ENCODE measurements around the gene MAD1L1. TPM values are rescaled to one million over a fixed set of nuclear protein-coding genes. Genes with fewer than 3 reads are reported as not detected.

MAD1L1 gene
- total and polyA plus RNA-seq, 2 of the 13 experiments (the other 11 are each of a cell fraction or from before 2014, with no cell fraction given) = 17.4 to 64.7 TPM

DNA sequence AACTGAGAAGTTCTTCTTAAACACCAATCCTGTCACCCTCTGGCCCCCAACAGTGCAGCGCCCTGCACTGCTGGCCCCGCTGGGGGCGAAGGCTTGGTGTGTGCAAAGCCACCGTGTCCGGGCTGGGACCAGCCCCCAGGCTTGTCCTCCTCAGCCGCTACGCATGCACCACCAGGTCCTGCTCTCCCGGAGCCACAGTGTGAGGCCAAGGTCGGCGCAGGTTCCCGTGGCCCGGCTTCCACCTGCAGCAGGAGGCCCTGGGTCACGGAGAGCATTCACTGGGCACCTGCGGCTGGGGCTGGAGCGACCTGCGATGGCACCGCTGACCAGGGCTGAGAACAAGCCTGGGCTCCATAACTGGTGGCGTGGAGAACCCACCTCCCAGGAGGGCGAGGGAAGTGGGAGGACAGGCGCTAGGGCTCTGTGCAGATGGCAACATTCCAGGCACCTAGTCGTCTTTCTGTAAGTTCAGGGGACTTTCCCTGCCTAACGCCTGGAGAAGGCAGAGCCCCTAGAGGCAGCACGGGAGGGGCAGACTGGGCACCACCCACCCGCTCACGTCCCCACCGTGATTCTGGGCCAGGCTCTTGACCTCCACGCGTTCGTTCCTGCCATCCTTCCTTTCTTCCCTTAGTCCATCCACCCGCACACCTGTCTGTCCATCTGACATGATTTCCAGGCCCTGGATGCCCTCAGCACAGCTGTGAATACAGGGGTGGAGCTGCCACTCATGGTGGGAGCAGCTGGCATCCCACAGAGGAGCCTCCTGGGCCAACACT, 291.1 kb downstream of the MAD1L1 start:
- Histone ChIP-seq H3K36me3 (replicated peaks in 1 of 2; ENCODE audit: control insufficient read depth in 1 of 2, insufficient read depth in 2 of 2, low read length in 2 of 2) (no peaks in the 10 kb centered on the region; a peak in 1 of 5 replicates), H3K4me1 (ENCODE audit: insufficient read depth, low read length) (no peaks in the 10 kb centered on the region), H3K79me2 (ENCODE audit: insufficient read depth, low read length) (no peaks in the 10 kb centered on the region), H3K27me3 (ENCODE audit: control insufficient read depth in 1 of 2, insufficient read depth in 2 of 2, low read length in 2 of 2) (no peaks in the 10 kb centered on the region), H3K9ac (ENCODE audit: insufficient read depth, low read depth, low read length) (no peak overlapping the region), H3K27ac (ENCODE audit: extremely low read length, insufficient read depth, low read length) (no peak overlapping the region), H3K4me3 (replicated peaks in 1 of 3; ENCODE audit: insufficient read depth in 1 of 3, low read depth in 2 of 3, low read length in 3 of 3) (no peak overlapping the region), H2AFZ (ENCODE audit: low read length) (no peak overlapping the region), H4K20me1 (ENCODE audit: insufficient read depth, low read length) (no peaks in the 10 kb centered on the region), H3K9me3 (ENCODE audit: low read length) (no peaks in the 10 kb centered on the region), H3K4me2 (ENCODE audit: low read depth, low read length) (no peak overlapping the region)
- FAIRE-seq (no peak), DNase-seq (ENCODE audit: low spot score) (no peak), ATAC-seq (no peak)
- BruUV-seq (replicated peaks) = no TSS peak
- intact Hi-C loops (cut with micrococcal nuclease; ENCODE audit: unreplicated experiment) = no loop called here
- ChIA-PET CTCF (ENCODE audit: low intra/inter-chr PET ratio, low total read pairs) (no interaction called here), POLR2A (no interaction called here)
- in situ Hi-C loops (cut with HindIII; ENCODE audit: extremely low pct_ligation_motif_present, low pct_unique_long_range_greater_than_20kb) = no loop called here
- WGBS (ENCODE audit: low lambda C conversion rate) = 97% methylated on average over 20 of the region's 30 CpGs
- TF ChIP-seq WIZ (CRISPR knock-in tag; IDR thresholded peaks at IDR 0.05) (no peak), ZNF382 (CRISPR knock-in tag; IDR thresholded peaks at IDR 0.05; ENCODE audit: borderline replicate concordance) (no peak), THAP11 (CRISPR knock-in tag; IDR thresholded peaks at IDR 0.05) (no peak)

- Histone ChIP-seq H3K79me2 (ENCODE audit: insufficient read depth, low read length) (no peaks in the 10 kb centered on the region), H4K20me1 (ENCODE audit: insufficient read depth, low read length) (no peaks in the 10 kb centered on the region), H3K4me1 (ENCODE audit: insufficient read depth, low read length) (no peaks in the 10 kb centered on the region), H3K27ac (ENCODE audit: extremely low read length, insufficient read depth, low read length) (no peak overlapping the region), H3K36me3 (replicated peaks in 1 of 2; ENCODE audit: control insufficient read depth in 1 of 2, insufficient read depth in 2 of 2, low read length in 2 of 2) (peaks cover 0 to 1% of the 10 kb centered on the region in 2 experiments; a peak in 3 of 5 replicates), H3K9me3 (ENCODE audit: low read length) (no peaks in the 10 kb centered on the region), H3K27me3 (ENCODE audit: control insufficient read depth in 1 of 2, insufficient read depth in 2 of 2, low read length in 2 of 2) (no peaks in the 10 kb centered on the region), H3K9ac (ENCODE audit: insufficient read depth, low read depth, low read length) (no peak overlapping the region), H3K4me2 (ENCODE audit: low read depth, low read length) (no peak overlapping the region), H3K4me3 (replicated peaks in 1 of 3; ENCODE audit: insufficient read depth in 1 of 3, low read depth in 2 of 3, low read length in 3 of 3) (no peak overlapping the region), H2AFZ (ENCODE audit: low read length) (no peak overlapping the region)
- no peak for DNase-seq (ENCODE audit: low spot score)
- ChIA-PET CTCF (ENCODE audit: low intra/inter-chr PET ratio, low total read pairs) (no interaction called here), POLR2A (no interaction called here)
- intact Hi-C loops (cut with micrococcal nuclease; ENCODE audit: unreplicated experiment) (no loop called here), in situ Hi-C loops (cut with HindIII; ENCODE audit: extremely low pct_ligation_motif_present, low pct_unique_long_range_greater_than_20kb) (no loop called here)
- no peak for FAIRE-seq
- no peak for ATAC-seq
- 90% methylated on average over 6 of the region's 16 CpGs for WGBS (ENCODE audit: low lambda C conversion rate)
- no TSS peak for BruUV-seq (replicated peaks)
- TF ChIP-seq CREB1 (IDR thresholded peaks at IDR 0.05) = no peak
- no peak for TF ChIP-seq CREB1 (CRISPR knock-in tag; IDR thresholded peaks at IDR 0.05)
- TF ChIP-seq MZF1 (CRISPR knock-in tag; IDR thresholded peaks at IDR 0.05; ENCODE audit: borderline replicate concordance) = no peak
- no peak for TF ChIP-seq MEIS2 (CRISPR knock-in tag; IDR thresholded peaks at IDR 0.05)
- no peak for TF ChIP-seq NBN (conservative IDR thresholded peaks at IDR 0.05)
- TF ChIP-seq EZH2 (conservative IDR thresholded peaks at IDR 0.05; ENCODE audit: low read depth, low read length) = no peak
- TF ChIP-seq MTF1 (CRISPR knock-in tag; IDR thresholded peaks at IDR 0.05) = no peak
- TF ChIP-seq ELF1 (CRISPR knock-in tag; IDR thresholded peaks at IDR 0.05) = no peak
- TF ChIP-seq, protein P1, sequence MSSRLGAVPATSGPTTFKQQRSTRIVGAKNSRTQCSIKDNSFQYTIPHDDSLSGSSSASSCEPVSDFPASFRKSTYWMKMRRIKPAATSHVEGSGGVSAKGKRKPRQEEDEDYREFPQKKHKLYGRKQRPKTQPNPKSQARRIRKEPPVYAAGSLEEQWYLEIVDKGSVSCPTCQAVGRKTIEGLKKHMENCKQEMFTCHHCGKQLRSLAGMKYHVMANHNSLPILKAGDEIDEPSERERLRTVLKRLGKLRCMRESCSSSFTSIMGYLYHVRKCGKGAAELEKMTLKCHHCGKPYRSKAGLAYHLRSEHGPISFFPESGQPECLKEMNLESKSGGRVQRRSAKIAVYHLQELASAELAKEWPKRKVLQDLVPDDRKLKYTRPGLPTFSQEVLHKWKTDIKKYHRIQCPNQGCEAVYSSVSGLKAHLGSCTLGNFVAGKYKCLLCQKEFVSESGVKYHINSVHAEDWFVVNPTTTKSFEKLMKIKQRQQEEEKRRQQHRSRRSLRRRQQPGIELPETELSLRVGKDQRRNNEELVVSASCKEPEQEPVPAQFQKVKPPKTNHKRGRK (CRISPR knock-in tag; IDR thresholded peaks at IDR 0.05) = no peak
- TF ChIP-seq ZFP1 (CRISPR knock-in tag; IDR thresholded peaks at IDR 0.05) = no peak
- TF ChIP-seq CREBL2 (CRISPR knock-in tag; IDR thresholded peaks at IDR 0.05; ENCODE audit: borderline replicate concordance) = no peak
- TF ChIP-seq, protein P2, sequence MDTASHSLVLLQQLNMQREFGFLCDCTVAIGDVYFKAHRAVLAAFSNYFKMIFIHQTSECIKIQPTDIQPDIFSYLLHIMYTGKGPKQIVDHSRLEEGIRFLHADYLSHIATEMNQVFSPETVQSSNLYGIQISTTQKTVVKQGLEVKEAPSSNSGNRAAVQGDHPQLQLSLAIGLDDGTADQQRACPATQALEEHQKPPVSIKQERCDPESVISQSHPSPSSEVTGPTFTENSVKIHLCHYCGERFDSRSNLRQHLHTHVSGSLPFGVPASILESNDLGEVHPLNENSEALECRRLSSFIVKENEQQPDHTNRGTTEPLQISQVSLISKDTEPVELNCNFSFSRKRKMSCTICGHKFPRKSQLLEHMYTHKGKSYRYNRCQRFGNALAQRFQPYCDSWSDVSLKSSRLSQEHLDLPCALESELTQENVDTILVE (CRISPR knock-in tag; IDR thresholded peaks at IDR 0.05) = no peak
- TF ChIP-seq SRF (IDR thresholded peaks at IDR 0.05; ENCODE audit: low read depth, low read length) = no peak
- no peak for TF ChIP-seq TGIF2 (CRISPR knock-in tag; IDR thresholded peaks at IDR 0.05)
- no peak for TF ChIP-seq TBL1XR1 (IDR thresholded peaks at IDR 0.05; ENCODE audit: borderline replicate concordance, low read length, partially characterized antibody)
- no peak for TF ChIP-seq ZNF749 (CRISPR knock-in tag; IDR thresholded peaks at IDR 0.05; ENCODE audit: borderline replicate concordance)
Measured at GRCh38 chr7:1940863-1941262, 291.9 kb downstream of the MAD1L1 start.

Data from HepG2 (cell line).